H9 (cell line): ENCODE results near the gene TEF. TPM values are rescaled to one million over a fixed set of nuclear protein-coding genes. Genes with fewer than 3 reads are reported as not detected.

Experiments used
- DNase-seq: peaks from one replicate; pipeline ENCODE4 v3.0.0-alpha.2; 2017
- H2AFZ ChIP-seq: one replicate; pipeline ENCODE4 v1.6.1; 2013; ENCODE audit warnings: mild to moderate bottlenecking, low read length, control low read depth, moderate library complexity
- H2AK5ac ChIP-seq: 2 replicates; pipeline ENCODE4 v1.6.1; 2013; ENCODE audit warnings: low read length, control low read depth, mixed read lengths; ENCODE audit not compliant: insufficient read length
- H2BK120ac ChIP-seq: one replicate; pipeline ENCODE4 v1.6.1; 2013; ENCODE audit warnings: low read depth, mild to moderate bottlenecking, low read length, control low read depth, inconsistent platforms; ENCODE audit not compliant: poor library complexity, severe bottlenecking
- H2BK12ac ChIP-seq: 2 replicates; pipeline ENCODE4 v1.6.1; 2013; ENCODE audit warnings: low read length, control low read depth, mixed read lengths, low read depth; ENCODE audit not compliant: insufficient read length
- H2BK15ac ChIP-seq: 2 replicates; pipeline ENCODE4 v1.6.1; 2013; ENCODE audit warnings: low read depth, low read length, control low read depth
- H2BK20ac ChIP-seq: one replicate; pipeline ENCODE4 v1.6.1; 2013; ENCODE audit warnings: low read depth, mild to moderate bottlenecking, low read length, control low read depth, inconsistent platforms; ENCODE audit not compliant: poor library complexity, severe bottlenecking
- H2BK5ac ChIP-seq: 2 replicates; pipeline ENCODE4 v1.6.1; 2013; ENCODE audit warnings: low read length, control low read depth, mixed read lengths; ENCODE audit not compliant: insufficient read length
- H3K14ac ChIP-seq: 2 replicates; pipeline ENCODE4 v1.6.1; 2013; ENCODE audit warnings: low read length, control low read depth; ENCODE audit not compliant: insufficient read depth
- H3K18ac ChIP-seq: 2 replicates; pipeline ENCODE4 v1.6.1; 2013; ENCODE audit warnings: low read depth, mild to moderate bottlenecking, mixed read lengths, low read length, control low read depth; ENCODE audit not compliant: insufficient read length
- H3K23ac ChIP-seq: 2 replicates; pipeline ENCODE4 v1.6.1; 2013; ENCODE audit warnings: low read length, control low read depth, mixed read lengths, low read depth; ENCODE audit not compliant: insufficient read length
- H3K23me2 ChIP-seq: 2 replicates; pipeline ENCODE4 v1.6.1; 2013; ENCODE audit warnings: low read depth, mild to moderate bottlenecking, mixed read lengths, low read length, control low read depth; ENCODE audit not compliant: insufficient read length, poor library complexity, severe bottlenecking
- H3K27ac ChIP-seq: 2 replicates; pipeline ENCODE4 v1.5.1; 2013; ENCODE audit warnings: low read length, control low read depth, mixed read lengths, low read depth; ENCODE audit not compliant: insufficient read length
- H3K27me3 ChIP-seq: 2 replicates; pipeline ENCODE4 v1.6.1; 2013; ENCODE audit warnings: low read length, control low read depth, inconsistent platforms; ENCODE audit not compliant: insufficient read depth
- H3K4ac ChIP-seq: 2 replicates; pipeline ENCODE4 v1.6.1; 2013; ENCODE audit warnings: low read depth, mild to moderate bottlenecking, control low read depth, inconsistent platforms, low read length, moderate library complexity
- H3K4me1 ChIP-seq: 2 replicates; pipeline ENCODE4 v1.6.1; 2013; ENCODE audit warnings: low read length, control low read depth, inconsistent platforms; ENCODE audit not compliant: insufficient read depth
- H3K4me2 ChIP-seq: 2 replicates; pipeline ENCODE4 v1.6.1; 2013; ENCODE audit warnings: low read length, control low read depth, mixed read lengths; ENCODE audit not compliant: insufficient read length, insufficient read depth
- H3K56ac ChIP-seq: 2 replicates; pipeline ENCODE4 v1.6.1; 2013; ENCODE audit warnings: low read depth, mild to moderate bottlenecking, mixed read lengths, low read length, control low read depth; ENCODE audit not compliant: insufficient read length
- H3K79me1 ChIP-seq: 2 replicates; pipeline ENCODE4 v1.6.1; 2013; ENCODE audit warnings: low read depth, mild to moderate bottlenecking, moderate library complexity, low read length, control low read depth, inconsistent platforms; ENCODE audit not compliant: insufficient read depth, poor library complexity, severe bottlenecking
- H3K79me2 ChIP-seq: 2 replicates; pipeline ENCODE4 v1.6.1; 2013; ENCODE audit warnings: low read length, control low read depth, inconsistent platforms; ENCODE audit not compliant: insufficient read depth
- H3K9ac ChIP-seq: 2 replicates; pipeline ENCODE4 v1.6.1; 2013; ENCODE audit warnings: low read length, control low read depth, mixed read lengths; ENCODE audit not compliant: insufficient read length; ENCODE audit errors: extremely low read depth
- H3K9me3 ChIP-seq: one replicate; pipeline ENCODE4 v1.6.1; 2013; ENCODE audit warnings: low read depth, low read length, inconsistent platforms; ENCODE audit not compliant: control insufficient read depth
- H3T11ph ChIP-seq: one replicate; pipeline ENCODE4 v1.6.1; 2013; ENCODE audit warnings: mild to moderate bottlenecking, low read length, control low read depth, inconsistent platforms
- H4K20me1 ChIP-seq: one replicate; pipeline ENCODE4 v1.6.1; 2013; ENCODE audit not compliant: control insufficient read depth, insufficient read length, insufficient read depth
- H4K5ac ChIP-seq: 2 replicates; pipeline ENCODE4 v1.6.1; 2013; ENCODE audit warnings: low read depth, mild to moderate bottlenecking, mixed read lengths, low read length, control low read depth; ENCODE audit not compliant: insufficient read length
- H4K8ac ChIP-seq: replicated peaks from 2 replicates; pipeline ENCODE4 v1.6.1; 2013; ENCODE audit warnings: low read length, control low read depth, mixed read lengths, low read depth; ENCODE audit not compliant: insufficient read length
- H4K91ac ChIP-seq: 2 replicates; pipeline ENCODE4 v1.6.1; 2013; ENCODE audit warnings: low read depth, mild to moderate bottlenecking, moderate library complexity, mixed read lengths, low read length, control low read depth; ENCODE audit not compliant: insufficient read length
- H3K27ac Mint-ChIP-seq, 3 experiments: 2 replicates in 2 of 3; 3 replicates in 1 of 3; pipeline ENCODE4 v1.8.0; 2020 to 2021; ENCODE audit warnings: mixed read lengths in 3 of 3, mild to moderate bottlenecking in 1 of 3, moderate library complexity in 1 of 3
- H3K27me3 Mint-ChIP-seq: 2 replicates; pipeline ENCODE4 v1.8.0; 2021; ENCODE audit warnings: low read depth, mild to moderate bottlenecking, moderate library complexity, mixed read lengths
- H3K36me3 Mint-ChIP-seq, 3 experiments: 2 replicates in 2 of 3; 3 replicates in 1 of 3; pipeline ENCODE4 v1.8.0; 2020 to 2021; ENCODE audit warnings: low read depth in 3 of 3, mixed read lengths in 3 of 3; ENCODE audit not compliant: insufficient read depth in 1 of 3
- H3K4me1 Mint-ChIP-seq, 2 experiments: 2 replicates each; pipeline ENCODE4 v1.8.0; 2020; ENCODE audit warnings: mixed read lengths in 2 of 2
- H3K4me3 Mint-ChIP-seq, 2 experiments: 2 replicates in 1 of 2; 3 replicates in 1 of 2; pipeline ENCODE4 v1.8.0; 2020 to 2021; ENCODE audit warnings: mild to moderate bottlenecking in 2 of 2, mixed read lengths in 2 of 2, moderate library complexity in 1 of 2
- H3K9me3 Mint-ChIP-seq, 2 experiments: 2 replicates in 1 of 2; 3 replicates in 1 of 2; pipeline ENCODE4 v1.8.0; 2020; ENCODE audit warnings: mild to moderate bottlenecking in 2 of 2, mixed read lengths in 2 of 2, moderate library complexity in 1 of 2
- CTCF ChIP-seq: fragments of 200-600 bp; sonication (generic); conservative IDR thresholded peaks from 3 replicates; pipeline ENCODE4 v1.8.0; 2021; ENCODE audit warnings: antibody characterized with exemption, mild to moderate bottlenecking
- WGBS: extraction: QIAGEN DNeasy Blood & Tissue Kit; methylation state at CpG from one replicate; pipeline ENCODE4 v1.1.7; 2013; ENCODE audit warnings: missing lambda C conversion rate, low lambda C conversion rate, mixed read lengths; ENCODE audit not compliant: insufficient read length; ENCODE audit errors: extremely low coverage; 5-methylcytosine and 5-hydroxymethylcytosine counted together
- total RNA-seq: library from RNA; stranded (reverse); gene quantifications from 2 replicates; pipeline ENCODE4 v1.2.1, GENCODE V29; 2021

TEF gene
- total RNA-seq, 1 experiment from 2014 or later, result 17.9 TPM

- Histone ChIP-seq H2BK12ac (no peak overlapping the region), H2BK5ac (no peak overlapping the region), H4K5ac (no peak overlapping the region), H2BK20ac (no peak overlapping the region), H3K14ac (no peak overlapping the region), H2AK5ac (no peak overlapping the region), H3K23ac (no peak overlapping the region), H3K23me2 (no peaks in the 10 kb centered on the region), H3K79me1 (no peaks in the 10 kb centered on the region), H4K91ac (no peak overlapping the region), H3K27me3 (no peaks in the 10 kb centered on the region), H3K4me2 (no peak overlapping the region), H3K18ac (no peak overlapping the region), H4K20me1 (no peaks in the 10 kb centered on the region), H2BK15ac (no peak overlapping the region), H3K4me1 (no peaks in the 10 kb centered on the region), H3K9ac (no peak overlapping the region), H3K4ac (no peak overlapping the region), H3T11ph (no peak overlapping the region), H3K9me3 (no peaks in the 10 kb centered on the region), H2AFZ (no peak overlapping the region), H4K8ac (no peak overlapping the region), H3K79me2 (no peaks in the 10 kb centered on the region), H3K56ac (no peak overlapping the region), H3K27ac (no peak overlapping the region), H2BK120ac (no peak overlapping the region)
- H3K27ac Mint-ChIP-seq, result no peak overlapping the region
- WGBS, result no CpG with 5 or more reads among the region's 18 CpGs
- no peaks in the 10 kb centered on the region for H3K9me3 Mint-ChIP-seq
- H3K4me1 Mint-ChIP-seq, result peaks cover 5 to 8% of the 10 kb centered on the region in 2 experiments
- no peaks in the 10 kb centered on the region; the same call in 1 of the 2 replicates for H3K27me3 Mint-ChIP-seq
- peaks cover 6 to 56% (median 41%) of the 10 kb centered on the region in 3 experiments; a peak in 6 of 7 replicates for H3K36me3 Mint-ChIP-seq
- no peak overlapping the region for H3K4me3 Mint-ChIP-seq
- DNase-seq, result no peak
- TF ChIP-seq CTCF, result no peak
Measured at GRCh38 chr22:41339823-41340222, 41.9 kb upstream of the TEF start.
